Fibroblast of peridontal ligament (primary cell): Measurements from ENCODE around the gene R3HDM2.
A peak's percentile ranks its signal among the peaks of the same experiment; 100 is the strongest.
"Not testable (repeated sequence)": the region's sequence is repeated elsewhere in the genome, so short reads cannot be mapped to it uniquely, and the experiment has no call there.

Source experiments
- DNase-seq: peaks from one replicate; pipeline ENCODE4 v3.0.0-alpha.2; 2010; ENCODE audit errors: extremely low read depth

Gene R3HDM2

GRCh38 chr12:57329219-57329618 lies 101.6 kb downstream of the R3HDM2 start:
- DNase-seq: no peak

GRCh38 chr12:57325395-57325794 lies 105.4 kb downstream of the R3HDM2 start:
- DNase-seq: no peak

GRCh38 chr12:57323416-57323815 lies 107.4 kb downstream of the R3HDM2 start:
- DNase-seq: no peak

GRCh38 chr12:57320639-57321038 lies 110.2 kb downstream of the R3HDM2 start:
- no peak for DNase-seq

- DNase-seq: peak; percentile 56
Observed at GRCh38 chr12:57319678-57320469, 111.0 kb downstream of the R3HDM2 start.

GRCh38 chr12:57315681-57316080 lies 115.2 kb downstream of the R3HDM2 start:
- no peak for DNase-seq

- not testable (repeated sequence) for DNase-seq
Observed at GRCh38 chr12:57312287-57312686, 118.6 kb downstream of the R3HDM2 start.

- DNase-seq: peak; percentile 45
Observed at GRCh38 chr12:57309420-57309819, 121.4 kb downstream of the R3HDM2 start.

GRCh38 chr12:57300961-57301584 lies 129.8 kb downstream of the R3HDM2 start:
- DNase-seq: no peak

GRCh38 chr12:57299514-57300016 lies 131.3 kb downstream of the R3HDM2 start:
- peak; percentile 19 for DNase-seq

GRCh38 chr12:57296291-57296690 lies 134.6 kb downstream of the R3HDM2 start:
- no peak for DNase-seq

- DNase-seq: not testable (repeated sequence)
Observed at GRCh38 chr12:57282073-57282472, 148.8 kb downstream of the R3HDM2 start.

- peak; percentile 75 for DNase-seq
Observed at GRCh38 chr12:57280211-57281062, 150.4 kb downstream of the R3HDM2 start.

GRCh38 chr12:57278465-57279381 lies 152.1 kb downstream of the R3HDM2 start:
- DNase-seq: no peak

- DNase-seq: peak; percentile 24
Observed at GRCh38 chr12:57276935-57277563, 153.8 kb downstream of the R3HDM2 start.

GRCh38 chr12:57276233-57276632 lies 154.6 kb downstream of the R3HDM2 start:
- DNase-seq: not testable (repeated sequence)

GRCh38 chr12:57273516-57273915 lies 157.3 kb downstream of the R3HDM2 start:
- DNase-seq: no peak

- no peak for DNase-seq
Observed at GRCh38 chr12:57272337-57273151, 158.3 kb downstream of the R3HDM2 start.

GRCh38 chr12:57270966-57271470 lies 159.8 kb downstream of the R3HDM2 start:
- DNase-seq: no peak
